GM19099 (cell line): ENCODE results near the gene ASS1.

Source experiments
- POLR2A ChIP-seq: IDR thresholded peaks from 3 replicates; pipeline ENCODE4 v1.6.1; 2011; ENCODE audit warnings: low read depth; ENCODE audit not compliant: insufficient read length; ENCODE audit errors: extremely low read depth

ASS1 gene

DNA sequence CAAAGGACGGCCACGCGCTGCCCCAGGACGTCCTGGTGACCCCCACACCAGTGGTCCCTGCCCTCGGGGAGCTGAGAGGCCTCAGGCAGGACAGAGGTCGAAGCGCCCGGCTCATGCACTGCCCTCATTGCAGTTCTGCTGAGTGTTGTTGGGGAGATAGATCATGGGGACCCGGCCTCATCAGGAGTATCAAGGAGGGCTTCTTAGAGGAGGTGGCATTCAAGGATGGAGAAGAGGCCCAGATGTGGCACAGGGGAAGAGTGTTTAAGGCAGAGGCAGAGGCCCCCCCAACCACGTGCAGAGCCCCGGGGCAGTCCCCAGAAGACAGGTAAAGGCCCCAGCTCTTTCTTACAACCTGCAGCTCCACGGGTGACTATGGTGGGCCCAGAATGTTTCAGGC is 26.2 kb downstream of the ASS1 start:
- no peak for TF ChIP-seq POLR2A

DNA sequence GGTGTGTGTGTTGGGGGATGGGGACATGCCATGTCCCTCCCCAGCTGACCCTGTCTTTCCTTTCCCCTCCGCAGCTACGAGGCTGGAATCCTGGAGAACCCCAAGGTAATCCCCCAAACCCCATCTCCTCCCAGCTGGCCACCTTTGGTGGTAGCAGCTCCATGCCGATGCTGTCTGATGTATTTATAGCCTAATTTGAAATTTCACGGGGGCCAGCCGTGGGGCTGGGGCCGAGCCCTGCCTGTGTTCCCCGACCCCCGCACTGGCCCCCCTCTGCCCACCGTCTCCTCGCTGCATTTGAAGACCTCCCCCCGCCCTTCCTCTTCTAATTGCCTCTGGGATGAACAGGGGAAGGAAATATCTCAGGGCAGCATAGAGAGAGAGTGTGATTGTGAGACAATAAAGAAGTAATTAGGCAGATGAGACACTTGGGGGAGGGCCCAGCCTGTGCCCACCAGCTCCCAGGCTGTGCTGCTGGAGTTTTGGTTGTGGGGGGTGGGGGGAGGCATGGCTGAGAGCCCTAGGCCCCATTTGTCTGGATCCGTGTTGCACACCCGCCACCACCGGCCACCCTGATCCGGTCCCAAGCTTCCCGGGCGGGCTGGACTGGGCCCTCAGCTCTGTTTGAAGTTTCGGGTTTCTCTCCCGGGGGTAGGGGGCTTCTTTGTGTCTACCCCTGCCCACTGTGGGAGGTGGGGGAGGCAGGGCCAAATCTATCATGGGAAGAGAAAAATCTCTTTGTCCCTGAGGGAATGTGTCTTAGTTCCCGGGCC is 26.8 kb downstream of the ASS1 start:
- TF ChIP-seq POLR2A: no peak

DNA sequence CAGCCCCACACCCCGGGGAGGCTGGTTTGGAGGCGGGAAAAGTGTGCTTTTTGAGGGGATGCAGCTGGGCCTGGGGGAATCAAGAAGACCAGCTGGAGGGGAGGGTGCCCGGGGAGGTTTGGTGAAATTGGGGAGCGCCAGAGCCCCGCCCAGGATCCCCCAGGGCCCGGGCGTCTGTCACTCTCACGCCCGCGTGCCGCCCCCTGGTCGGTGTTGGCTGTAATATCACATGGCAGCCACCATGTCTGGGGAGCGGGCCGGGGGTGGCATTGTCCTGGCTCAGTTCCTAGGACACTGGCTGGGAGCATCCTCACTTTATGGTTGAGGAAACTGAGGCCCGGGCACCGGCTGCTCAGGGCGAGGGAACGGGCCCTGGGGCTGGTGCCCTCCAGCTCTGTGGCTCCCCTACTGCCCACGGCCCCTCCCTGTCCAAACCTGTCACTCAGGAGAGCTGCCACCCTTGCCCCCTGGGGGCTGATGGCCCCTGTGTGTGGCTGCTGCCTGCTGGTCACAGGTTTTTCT is 27.5 kb downstream of the ASS1 start:
- TF ChIP-seq POLR2A: no peak

DNA sequence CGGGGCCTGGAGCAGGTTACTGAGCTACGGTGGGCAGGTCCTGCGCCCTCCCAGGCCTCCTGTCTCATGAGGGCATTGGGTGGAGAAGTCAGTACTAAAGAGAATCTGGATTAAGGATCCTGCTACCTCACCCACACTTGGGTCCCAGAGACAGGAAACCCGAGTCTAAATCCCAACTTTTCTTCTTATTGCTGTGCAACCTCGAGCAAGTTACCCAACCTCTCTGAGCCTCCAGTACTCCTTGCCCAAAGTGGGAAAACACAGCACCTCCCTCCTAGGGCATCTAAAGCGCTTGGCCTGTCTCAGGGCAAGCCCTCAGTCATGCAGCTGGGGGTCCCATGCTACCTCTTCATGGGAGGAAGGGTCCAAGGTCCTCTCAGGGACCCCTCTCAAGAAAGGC is 28.2 kb downstream of the ASS1 start:
- no peak for TF ChIP-seq POLR2A

DNA sequence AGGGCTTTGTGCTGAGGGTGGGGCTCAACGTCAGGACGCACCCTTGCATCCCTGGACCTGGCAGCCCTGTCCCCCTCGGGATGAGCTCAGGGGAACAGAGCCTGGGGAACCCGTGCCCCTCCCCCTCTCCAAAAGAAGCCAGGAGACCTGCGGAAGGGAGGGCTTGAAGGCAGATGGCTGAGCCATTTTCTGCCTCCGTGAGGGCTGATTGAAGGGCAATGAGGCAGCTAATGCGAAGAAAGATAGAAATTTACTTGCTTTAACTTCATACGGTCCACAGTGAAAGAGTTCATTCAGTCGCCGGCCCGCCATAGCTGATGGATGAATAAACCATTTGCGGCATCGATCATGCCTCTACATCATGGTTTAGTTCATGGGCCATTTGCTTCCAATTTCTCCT is 28.8 kb downstream of the ASS1 start:
- TF ChIP-seq POLR2A: no peak

DNA sequence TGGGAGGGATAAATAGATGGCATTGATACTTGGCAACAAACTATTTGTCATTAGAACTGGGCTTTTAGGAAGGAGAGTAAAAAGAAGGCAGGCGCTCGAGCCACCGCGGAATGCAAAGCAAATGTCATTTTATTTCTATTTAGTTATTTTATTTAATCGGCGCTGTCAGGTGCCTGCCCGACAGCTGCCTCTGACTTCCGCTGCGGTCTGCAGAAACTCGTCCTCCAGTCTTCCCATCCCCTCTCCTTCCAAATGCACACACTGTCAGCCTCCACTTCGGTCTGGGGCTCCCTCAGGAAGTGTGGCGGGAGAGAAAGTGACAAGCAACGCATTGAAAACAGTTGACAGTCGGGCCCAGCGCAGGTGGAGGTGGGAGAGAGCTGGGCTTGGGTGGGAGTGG is 29.3 kb downstream of the ASS1 start:
- no peak for TF ChIP-seq POLR2A

DNA sequence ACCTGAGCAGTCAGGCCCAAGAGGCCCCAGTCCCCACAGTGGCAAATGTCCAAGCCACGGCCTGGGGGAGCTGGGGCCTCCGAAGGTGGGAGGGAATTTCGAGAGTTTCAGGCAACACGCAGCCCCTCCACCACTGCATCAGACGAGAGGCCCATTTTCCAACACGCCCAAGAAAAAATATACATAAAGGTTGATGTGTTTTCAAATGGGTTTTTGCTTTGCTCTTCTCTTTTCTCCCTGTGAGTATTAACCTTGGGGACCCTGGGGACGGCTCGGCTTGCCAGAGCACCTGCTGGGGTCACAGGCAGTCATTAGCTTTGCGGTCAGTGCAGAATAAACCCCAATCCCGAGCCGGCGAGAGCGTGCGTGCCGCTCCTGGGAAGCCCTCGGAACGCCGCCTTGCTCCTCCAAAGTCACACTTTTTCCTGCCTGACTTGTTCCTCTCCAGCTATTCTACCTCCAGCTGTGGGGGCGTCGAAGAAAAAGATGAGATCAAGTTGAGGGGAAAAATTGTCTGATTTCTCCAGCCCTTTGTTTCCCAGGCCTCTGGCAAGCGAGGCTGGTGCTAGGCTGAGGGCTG is 31.5 kb downstream of the ASS1 start:
- TF ChIP-seq POLR2A: no peak

DNA sequence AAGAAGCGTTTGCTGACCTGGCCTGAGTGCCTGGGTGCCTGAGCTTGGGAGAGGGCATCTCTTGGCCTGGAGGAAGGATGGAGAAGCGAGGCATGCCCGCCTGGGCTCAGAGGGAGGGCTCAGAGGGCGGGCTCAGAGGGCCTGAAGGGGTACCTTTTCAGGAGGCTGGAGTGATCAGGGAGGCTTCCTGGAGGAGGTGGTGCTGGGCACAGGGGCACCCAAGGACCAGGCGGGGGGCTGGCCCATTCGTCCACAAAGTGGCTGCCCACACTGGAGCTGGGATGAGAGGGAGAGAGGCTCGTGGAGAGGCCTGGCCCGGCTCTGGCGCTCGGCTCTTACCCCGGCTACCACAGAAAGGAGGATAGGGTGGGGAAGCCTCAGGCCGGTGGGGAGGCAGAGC is 32.8 kb downstream of the ASS1 start:
- no peak for TF ChIP-seq POLR2A

DNA sequence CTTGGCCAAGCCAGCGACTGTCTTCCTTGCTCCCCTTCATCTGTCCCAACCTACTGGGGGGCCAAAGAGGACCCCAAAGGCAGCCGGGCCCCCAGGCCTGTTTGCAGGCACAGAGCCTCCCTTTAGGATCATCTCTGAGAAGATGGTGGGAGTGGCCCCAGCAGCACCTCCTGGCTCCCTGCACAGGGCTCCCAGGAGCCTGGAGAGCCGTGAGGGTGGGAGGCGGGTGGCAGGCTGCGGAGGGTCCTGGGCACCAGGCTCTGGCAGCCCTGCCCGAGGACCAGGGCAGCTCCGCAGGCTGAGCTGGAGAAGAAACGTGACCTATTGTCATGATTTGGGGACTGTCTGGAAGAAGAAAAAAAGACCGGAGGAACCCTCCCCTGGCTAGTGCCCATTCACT is 33.4 kb downstream of the ASS1 start:
- TF ChIP-seq POLR2A: no peak

DNA sequence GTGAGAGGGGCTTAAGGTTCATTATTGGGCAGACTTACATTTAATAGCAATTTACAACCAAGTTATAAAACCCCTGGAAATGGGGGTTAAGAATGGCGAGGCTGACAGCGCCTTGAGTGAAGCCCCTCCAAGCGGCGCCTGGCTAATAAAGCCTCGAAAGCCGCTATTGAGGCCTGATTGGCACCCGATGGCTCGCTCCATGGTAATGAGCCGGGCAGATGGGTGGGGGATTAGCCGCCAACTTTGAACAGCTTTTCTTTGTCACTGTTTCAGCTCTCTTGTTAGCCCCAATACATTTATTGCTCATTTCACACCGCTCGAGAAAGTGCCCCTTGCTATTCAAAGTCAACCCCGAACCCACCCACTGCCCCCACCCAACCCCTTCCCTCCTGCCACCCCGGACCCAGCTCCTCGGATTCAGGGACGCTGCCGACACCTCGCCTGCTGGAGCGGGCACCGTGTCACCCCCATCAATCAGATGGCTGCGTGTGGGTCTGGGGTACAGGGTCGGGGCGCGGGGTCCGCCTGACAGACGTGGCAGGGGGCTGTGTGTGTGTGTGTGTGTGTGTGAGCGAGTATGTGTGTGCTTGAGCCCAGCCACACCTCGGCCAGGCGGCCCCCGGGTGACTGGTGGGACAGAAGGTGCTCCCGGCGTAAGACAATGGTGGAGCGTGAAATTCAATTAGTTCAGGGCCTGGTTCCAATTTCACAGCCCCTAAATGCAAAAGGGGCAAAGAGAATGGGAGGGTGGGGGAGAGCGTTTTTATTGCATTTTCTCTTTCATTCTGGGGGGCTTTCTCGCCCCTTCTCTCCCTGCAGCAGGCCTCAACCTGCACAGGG is 34.2 kb downstream of the ASS1 start:
- TF ChIP-seq POLR2A: no peak

DNA sequence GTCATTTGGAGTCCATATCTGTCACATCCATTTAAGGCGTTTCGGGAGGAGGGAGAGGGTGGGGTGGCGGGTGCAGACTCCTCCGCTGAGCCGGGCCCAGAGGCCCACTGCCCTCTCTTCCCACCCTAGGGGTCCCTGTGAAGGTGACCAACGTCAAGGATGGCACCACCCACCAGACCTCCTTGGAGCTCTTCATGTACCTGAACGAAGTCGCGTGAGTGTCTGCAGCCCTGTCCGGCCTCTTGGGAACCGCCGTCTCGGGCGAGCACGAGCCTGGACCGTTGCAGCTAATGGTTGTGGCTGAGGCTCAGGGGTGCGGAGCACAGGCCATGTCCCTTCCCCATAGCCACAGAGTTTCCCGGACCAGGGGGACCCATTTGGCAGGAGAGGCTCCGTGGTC is 34.8 kb downstream of the ASS1 start:
- TF ChIP-seq POLR2A: no peak

DNA sequence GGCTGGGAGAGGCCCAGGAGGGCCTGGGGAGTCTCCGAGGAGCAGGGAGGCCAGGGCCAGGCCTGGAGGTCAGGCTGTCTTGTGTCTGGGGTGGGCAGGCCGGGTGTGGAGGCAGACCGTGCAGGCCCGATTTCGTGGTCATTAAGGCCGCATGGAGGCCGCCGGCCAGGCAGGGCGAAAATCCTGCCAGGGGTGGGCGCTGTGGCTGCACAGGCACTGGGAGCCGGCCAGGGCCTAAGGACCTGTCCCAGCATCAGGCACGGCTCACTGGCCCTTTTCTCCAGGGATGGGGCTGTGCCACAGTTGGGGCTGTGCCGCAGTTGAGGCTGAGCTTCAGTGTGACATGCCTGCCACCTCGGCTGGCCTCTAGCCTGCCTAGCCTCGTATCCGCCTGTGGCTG is 35.9 kb downstream of the ASS1 start:
- TF ChIP-seq POLR2A: no peak

DNA sequence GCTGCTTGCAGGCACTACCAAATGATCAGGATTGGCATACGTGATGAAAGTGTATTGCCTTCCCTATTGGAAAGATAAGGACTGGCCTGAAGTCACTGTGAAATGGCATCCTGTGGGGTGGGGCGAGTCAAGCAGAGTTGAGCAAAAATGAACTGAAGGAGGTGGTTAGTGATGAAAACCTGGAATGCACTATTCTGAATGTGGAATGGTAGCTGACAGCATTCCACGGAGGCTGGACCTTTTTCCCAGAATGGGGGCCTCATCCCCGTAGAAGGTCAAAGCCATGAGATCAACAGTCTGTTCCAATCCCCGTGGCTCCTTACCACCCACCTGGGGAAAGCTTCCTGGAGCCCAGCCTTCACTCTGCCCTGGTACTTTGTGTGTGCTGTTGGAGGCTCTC is 37.7 kb downstream of the ASS1 start:
- TF ChIP-seq POLR2A: no peak

DNA sequence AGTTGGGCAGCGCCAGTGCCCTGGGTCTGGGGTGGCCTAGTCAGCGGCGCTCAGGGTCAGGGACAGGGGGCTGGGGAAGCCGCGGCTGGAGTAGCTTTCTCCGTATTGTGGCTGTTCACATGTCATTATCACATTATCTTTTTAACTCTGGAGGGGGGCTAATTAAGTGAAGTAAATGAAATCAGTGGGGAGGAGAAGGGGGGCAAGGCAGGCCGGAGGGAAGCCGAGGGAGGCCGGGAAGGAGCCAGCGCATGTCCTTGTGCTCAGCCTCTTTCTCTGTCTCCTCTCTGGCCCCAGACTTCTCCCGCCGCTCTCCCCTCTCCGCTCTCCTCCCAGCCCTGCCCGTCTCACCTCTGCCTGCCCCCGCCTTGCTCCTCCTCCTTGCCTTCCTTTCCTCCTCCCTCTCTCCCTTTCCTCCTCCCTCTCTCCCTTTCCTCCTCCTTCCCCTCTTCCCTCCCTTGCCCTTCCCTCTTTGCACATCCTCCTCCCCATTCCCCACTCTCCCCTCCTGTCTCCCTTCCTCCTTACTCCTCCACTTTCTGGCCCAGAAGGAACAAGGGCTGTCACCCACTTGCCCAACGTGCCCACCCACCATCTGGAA is 38.7 kb downstream of the ASS1 start:
- TF ChIP-seq POLR2A: no peak

DNA sequence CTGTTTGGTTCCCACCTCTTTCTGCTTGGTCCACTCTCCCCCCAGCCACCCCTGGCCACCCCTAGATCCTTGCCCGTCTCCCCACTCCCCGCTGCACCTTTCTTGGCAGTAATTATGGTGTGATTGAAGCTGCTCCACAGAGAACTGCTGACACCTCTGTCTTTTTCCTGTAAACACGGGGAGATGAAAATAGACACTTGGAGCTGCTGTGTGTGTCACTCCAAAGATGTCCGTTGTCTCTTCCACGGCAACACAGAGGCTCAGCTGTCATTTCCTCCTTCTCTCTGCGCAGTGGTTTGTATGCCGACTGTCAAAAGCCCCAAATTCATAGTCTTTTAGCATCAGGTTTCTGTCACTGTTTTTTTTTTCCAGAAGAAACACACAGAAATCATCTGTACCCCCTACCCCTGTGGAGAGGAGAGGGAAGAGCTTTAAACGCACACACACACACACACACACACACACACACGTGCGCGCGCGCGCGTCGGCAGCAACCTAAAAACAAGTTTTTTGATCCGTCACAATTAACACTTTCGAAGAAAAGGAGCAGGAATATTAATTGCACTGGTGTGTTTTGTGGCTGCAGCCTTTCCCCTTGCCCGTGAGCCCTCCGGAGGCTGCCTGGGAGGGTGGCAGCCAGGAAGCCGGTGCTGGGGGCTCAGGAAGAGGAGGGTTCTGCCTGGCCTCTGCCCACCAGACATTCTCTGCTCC is 39.8 kb downstream of the ASS1 start:
- no peak for TF ChIP-seq POLR2A
